ENCODE results near the gene ECT2L.

- TF ChIP-seq CTCF (IDR thresholded peaks at IDR 0.05; ENCODE audit: low read depth, low read length) = no peak
- TF ChIP-seq EZH2phosphoT487 (IDR thresholded peaks at IDR 0.05; ENCODE audit: low read depth) = no peak
Measured at GRCh38 chr6:138945354-138945753, 149.5 kb downstream of the ECT2L start.

All from OCI-LY3 (cell line).